Suprapubic skin (tissue), 4 donors: ENCODE measurements around the gene CYP39A1.

Source experiments
- POLR2A ChIP-seq, 2 donors: fragments of 450-650 bp; IDR thresholded peaks; one replicate each; pipeline ENCODE4 v1.6.1; 2017; ENCODE audit warnings: antibody characterized with exemption in 2 of 2, mild to moderate bottlenecking in 2 of 2, moderate library complexity in 2 of 2
- POLR2AphosphoS5 ChIP-seq, 3 donors: sonication (generic); formaldehyde crosslinking; IDR thresholded peaks; one replicate each; pipeline ENCODE4 v1.6.1; 2017; ENCODE audit warnings: antibody characterized with exemption in 3 of 3
- TF ChIP-seq, protein P1 (sequence below), 2 donors: fragments of 200-600 bp in 1 of 2; fragments of 450-650 bp in 1 of 2; sonication (generic) in 1 of 2; IDR thresholded peaks; one replicate each; pipeline ENCODE4 v1.5.1; 2016 to 2019; ENCODE audit warnings: antibody characterized with exemption in 2 of 2, mild to moderate bottlenecking in 1 of 2, moderate library complexity in 1 of 2

GRCh38 chr6:46509981-46510510, 142.6 kb downstream of the CYP39A1 start:
- TF ChIP-seq, protein P1, sequence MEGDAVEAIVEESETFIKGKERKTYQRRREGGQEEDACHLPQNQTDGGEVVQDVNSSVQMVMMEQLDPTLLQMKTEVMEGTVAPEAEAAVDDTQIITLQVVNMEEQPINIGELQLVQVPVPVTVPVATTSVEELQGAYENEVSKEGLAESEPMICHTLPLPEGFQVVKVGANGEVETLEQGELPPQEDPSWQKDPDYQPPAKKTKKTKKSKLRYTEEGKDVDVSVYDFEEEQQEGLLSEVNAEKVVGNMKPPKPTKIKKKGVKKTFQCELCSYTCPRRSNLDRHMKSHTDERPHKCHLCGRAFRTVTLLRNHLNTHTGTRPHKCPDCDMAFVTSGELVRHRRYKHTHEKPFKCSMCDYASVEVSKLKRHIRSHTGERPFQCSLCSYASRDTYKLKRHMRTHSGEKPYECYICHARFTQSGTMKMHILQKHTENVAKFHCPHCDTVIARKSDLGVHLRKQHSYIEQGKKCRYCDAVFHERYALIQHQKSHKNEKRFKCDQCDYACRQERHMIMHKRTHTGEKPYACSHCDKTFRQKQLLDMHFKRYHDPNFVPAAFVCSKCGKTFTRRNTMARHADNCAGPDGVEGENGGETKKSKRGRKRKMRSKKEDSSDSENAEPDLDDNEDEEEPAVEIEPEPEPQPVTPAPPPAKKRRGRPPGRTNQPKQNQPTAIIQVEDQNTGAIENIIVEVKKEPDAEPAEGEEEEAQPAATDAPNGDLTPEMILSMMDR (IDR thresholded peaks at IDR 0.05), result no peak
- TF ChIP-seq POLR2A (IDR thresholded peaks at IDR 0.05) (no peak), POLR2AphosphoS5 (IDR thresholded peaks at IDR 0.05) (no peak)
